Glomerular visceral epithelial cell (primary cell): ENCODE results near the gene NOS3.

Experiments used
- DNase-seq: peaks from one replicate; pipeline ENCODE4 v3.0.0-alpha.2; 2016; ENCODE audit errors: extremely low spot score

Gene NOS3

GRCh38 chr7:150964593-150965111 is 26.2 kb upstream of the NOS3 start:
- no peak for DNase-seq

GRCh38 chr7:150965273-150965830 is 25.5 kb upstream of the NOS3 start:
- no peak for DNase-seq

DNA sequence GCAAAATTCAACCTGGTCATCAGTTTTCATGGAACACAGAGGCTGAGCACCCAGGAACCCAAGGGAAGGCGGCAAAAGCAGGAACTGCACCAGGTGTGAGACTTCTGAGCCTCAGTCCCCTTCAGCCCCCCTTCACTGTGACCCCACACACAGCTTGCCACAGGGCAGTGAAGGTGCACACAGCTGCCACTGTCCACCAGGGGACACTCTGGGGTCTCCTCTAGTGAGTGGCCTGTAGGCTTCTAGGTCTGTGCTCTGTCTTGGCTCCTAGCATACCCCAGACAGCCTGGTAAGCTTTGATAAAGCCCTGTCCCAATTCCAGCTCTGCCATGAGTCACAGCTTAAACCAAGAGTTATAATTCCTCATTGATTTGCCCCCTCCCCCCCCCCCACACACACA is 24.8 kb upstream of the NOS3 start:
- no peak for DNase-seq

GRCh38 chr7:150967349-150967748 is 23.5 kb upstream of the NOS3 start:
- no peak for DNase-seq

DNA sequence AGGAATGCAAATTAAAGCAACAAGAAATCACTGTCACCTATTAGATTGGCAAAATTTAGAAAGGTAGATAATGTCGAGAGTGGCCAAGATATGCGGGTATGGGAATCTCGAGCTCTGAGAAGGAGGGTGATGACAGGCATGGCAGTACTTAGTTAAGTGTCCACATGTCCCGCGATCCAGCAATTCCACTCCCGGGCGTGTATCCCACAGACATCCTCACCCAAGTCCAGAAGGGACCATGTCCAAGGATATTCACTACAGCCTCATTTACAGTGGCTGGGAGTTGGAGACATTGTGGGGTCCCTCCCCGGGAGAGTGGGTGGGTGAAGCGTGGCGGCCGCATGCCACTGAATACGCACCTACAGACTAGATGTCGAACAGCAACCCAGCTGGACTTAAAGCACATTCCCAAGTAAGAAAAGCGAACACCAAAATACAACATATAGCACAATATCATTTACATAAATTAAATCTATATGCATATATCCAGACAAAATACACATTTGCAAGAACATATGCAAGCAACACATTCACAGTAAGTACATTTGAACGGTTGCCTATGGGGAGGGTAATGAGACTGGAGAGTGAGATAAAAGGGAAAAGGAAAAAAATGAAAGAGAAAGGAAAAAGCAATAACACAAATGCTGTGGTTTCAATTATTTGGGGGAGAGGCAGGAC is 22.6 kb upstream of the NOS3 start:
- DNase-seq: no peak

GRCh38 chr7:150968734-150969372 is 22.0 kb upstream of the NOS3 start:
- no peak for DNase-seq

- no peak for DNase-seq
Measured at GRCh38 chr7:150969475-150969874, 21.3 kb upstream of the NOS3 start.

- DNase-seq: no peak
Measured at GRCh38 chr7:150970424-150970823, 20.4 kb upstream of the NOS3 start.

DNA sequence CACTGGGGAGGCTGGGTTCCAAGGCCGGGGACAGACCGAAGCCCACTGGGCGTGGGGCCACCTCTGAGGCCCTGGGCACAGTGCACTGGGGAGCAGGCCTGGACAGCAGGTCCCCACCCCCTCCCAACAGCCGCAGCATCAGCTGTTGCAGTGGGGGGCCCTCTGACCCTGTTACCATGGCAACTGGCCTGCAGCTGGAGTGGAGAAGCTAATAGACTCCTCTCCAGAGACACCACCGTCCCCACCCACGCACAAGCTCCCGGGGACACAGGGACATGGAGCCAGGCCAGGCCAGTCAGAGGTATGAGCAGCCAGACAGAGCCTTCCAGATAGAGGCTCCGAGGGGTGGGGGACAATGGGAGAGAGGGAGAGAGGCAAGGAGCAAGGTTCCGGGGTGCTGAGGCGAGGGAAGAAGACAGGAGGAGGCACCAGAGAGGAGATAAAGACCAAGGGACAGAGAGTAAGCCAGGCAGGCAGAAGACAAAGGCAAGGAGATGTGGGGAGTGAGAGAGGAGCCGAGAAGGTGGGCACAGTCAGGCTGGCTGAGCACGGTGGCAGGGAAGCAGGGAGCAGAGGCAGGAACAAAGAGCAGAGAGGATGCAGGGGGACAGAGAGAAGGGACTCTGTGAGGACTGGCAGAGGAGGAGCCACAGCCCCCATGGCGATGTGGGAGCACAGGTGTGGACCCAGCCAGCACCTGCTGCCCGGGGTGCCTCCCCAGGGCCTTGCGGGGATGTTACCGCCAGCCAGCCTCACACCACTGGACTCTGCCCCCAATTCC is 19.4 kb upstream of the NOS3 start:
- no peak for DNase-seq

GRCh38 chr7:150972023-150972468 is 18.8 kb upstream of the NOS3 start:
- no peak for DNase-seq

GRCh38 chr7:150972741-150973140 is 18.1 kb upstream of the NOS3 start:
- DNase-seq: no peak

- DNase-seq: no peak
Measured at GRCh38 chr7:150973571-150974451, 17.0 kb upstream of the NOS3 start.

- DNase-seq: no peak
Measured at GRCh38 chr7:150974468-150975391, 16.1 kb upstream of the NOS3 start.

DNA sequence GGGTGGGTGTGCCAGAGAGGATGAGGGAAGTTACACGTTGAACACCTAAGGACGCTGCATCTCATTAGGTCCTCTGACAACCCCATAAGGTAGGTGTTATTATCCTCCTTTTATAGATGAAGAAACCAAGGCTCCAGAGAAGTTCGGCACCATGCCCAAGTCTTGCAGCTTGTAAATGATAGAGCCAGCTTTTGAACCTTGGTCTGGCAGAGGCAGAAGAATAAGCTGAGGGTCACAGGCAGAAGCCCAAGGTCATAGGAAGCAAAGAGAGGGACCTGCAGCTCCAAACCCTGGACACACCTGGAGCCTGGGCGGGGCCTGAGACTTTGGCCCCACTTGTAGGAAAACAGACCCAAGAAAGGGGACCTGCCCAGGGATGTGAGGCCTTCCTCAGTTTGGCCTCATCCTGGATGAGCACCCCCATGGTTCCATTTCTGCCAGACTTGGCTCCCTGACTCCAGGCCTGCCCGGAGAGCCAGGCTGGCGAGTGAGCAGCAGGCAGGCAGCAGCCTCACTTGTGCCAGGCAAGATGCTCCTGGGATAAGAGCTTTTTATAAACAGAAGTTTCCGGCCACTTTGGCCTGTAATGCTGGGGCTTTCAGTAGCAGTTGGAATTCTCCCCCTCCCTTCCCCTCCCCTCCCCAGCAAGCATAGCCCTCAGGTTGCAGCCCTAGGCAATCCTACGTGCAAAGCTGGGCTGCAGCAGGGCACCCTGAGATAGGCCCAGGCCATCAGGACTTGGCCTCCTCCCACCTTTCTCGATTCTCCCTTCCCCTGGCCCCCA is 15.1 kb upstream of the NOS3 start:
- DNase-seq: no peak

GRCh38 chr7:150976529-150977381 is 14.1 kb upstream of the NOS3 start:
- DNase-seq: no peak

- DNase-seq: no peak
Measured at GRCh38 chr7:150977382-150978125, 13.3 kb upstream of the NOS3 start.

- no peak for DNase-seq
Measured at GRCh38 chr7:150978126-150978789, 12.6 kb upstream of the NOS3 start, which contains the start of gene KCNH2. TSS of gene KCNH2 (minus strand) at chr7:150978321. CDS start at chr7:150977913, 408 bp downstream.
